Lower lobe of right lung (tissue), 2 donors: ENCODE data around the gene CDK11B. TPM values are rescaled to one million over a fixed set of nuclear protein-coding genes. Genes with fewer than 3 reads are reported as not detected.
A peak's percentile ranks its signal among the peaks of the same experiment; 100 is the strongest.

Source experiments
- ATAC-seq, 2 donors: fragments of 200-7000 bp; cut with Tn5 transposase; one replicate each; pipeline ENCODE4 v1.9.1; 2020 to 2022; ENCODE audit warnings: mild to moderate bottlenecking in 2 of 2, moderate library complexity in 2 of 2
- DNase-seq: peaks from one replicate; pipeline ENCODE4 v3.0.0-alpha.2; 2020
- H3K27ac ChIP-seq: fragments of 200-600 bp; one replicate; pipeline ENCODE4 v1.8.0; 2022
- H3K27me3 ChIP-seq: fragments of 200-600 bp; one replicate; pipeline ENCODE4 v1.8.0; 2022; ENCODE audit warnings: low read depth
- H3K36me3 ChIP-seq: fragments of 200-600 bp; one replicate; pipeline ENCODE4 v1.8.0; 2022; ENCODE audit warnings: mild to moderate bottlenecking
- H3K4me1 ChIP-seq: fragments of 200-600 bp; one replicate; pipeline ENCODE4 v1.8.0; 2022
- H3K4me3 ChIP-seq: fragments of 200-600 bp; one replicate; pipeline ENCODE4 v1.8.0; 2022; ENCODE audit warnings: mild to moderate bottlenecking
- H3K9me3 ChIP-seq: fragments of 200-600 bp; one replicate; pipeline ENCODE4 v1.8.0; 2022
- intact Hi-C: fragments of 100-400 bp; cut with DNase I; formaldehyde crosslinking; loops from one replicate; pipeline ENCODE4 v1.11.0; 2022
- total RNA-seq: library from RNA; stranded (reverse); fragmentation: NEBNext Ultra II Directional; extraction: Animal tissue kit (Norgen Biotek cat#: 25700); gene quantifications from one replicate; pipeline ENCODE4 v1.2.1, GENCODE V29; 2021
- TF ChIP-seq, protein P1 (sequence below): fragments of 200-600 bp; IDR thresholded peaks from one replicate; pipeline ENCODE4 v1.8.0; 2022; ENCODE audit warnings: antibody characterized with exemption, mild to moderate bottlenecking
- donor health status: DM: no; HTN: yes; CAD: no; lungs with severe emphysema.

CDK11B gene
- total RNA-seq, 1 donor from 2014 or later = 23.0 TPM

DNA sequence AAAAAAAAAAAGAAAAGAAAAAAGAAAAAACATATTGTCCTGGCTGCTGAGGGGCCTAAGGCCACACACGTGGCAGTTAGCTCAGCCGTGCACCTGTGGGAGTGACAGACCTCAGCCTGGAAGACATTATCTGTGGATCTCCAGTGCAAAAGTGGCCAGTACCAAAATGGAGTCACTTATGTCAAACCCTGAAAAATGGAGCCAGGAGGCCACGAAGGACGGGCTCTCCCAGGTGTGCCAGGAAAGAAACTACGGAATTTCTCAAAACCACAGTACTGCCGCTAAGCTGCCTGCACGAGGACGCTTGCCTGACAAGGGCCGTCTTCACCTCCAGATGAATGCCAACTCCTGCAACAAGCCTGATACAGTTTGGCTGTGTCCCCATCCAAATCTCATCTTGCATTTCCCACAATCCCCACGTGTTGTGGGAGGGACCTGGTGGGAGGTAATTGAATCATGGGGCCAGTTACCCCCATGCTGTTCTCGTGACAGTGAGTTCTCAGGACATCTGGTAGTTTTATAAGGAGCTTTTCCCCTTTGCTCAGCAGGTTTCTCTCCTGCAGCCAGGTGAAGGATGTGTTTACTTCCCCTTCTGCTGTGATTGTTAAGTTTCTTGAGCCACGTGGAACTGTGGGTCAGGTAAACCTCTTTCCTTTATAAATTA, 48.9 kb downstream of the CDK11B start:
- TF ChIP-seq, protein P1, sequence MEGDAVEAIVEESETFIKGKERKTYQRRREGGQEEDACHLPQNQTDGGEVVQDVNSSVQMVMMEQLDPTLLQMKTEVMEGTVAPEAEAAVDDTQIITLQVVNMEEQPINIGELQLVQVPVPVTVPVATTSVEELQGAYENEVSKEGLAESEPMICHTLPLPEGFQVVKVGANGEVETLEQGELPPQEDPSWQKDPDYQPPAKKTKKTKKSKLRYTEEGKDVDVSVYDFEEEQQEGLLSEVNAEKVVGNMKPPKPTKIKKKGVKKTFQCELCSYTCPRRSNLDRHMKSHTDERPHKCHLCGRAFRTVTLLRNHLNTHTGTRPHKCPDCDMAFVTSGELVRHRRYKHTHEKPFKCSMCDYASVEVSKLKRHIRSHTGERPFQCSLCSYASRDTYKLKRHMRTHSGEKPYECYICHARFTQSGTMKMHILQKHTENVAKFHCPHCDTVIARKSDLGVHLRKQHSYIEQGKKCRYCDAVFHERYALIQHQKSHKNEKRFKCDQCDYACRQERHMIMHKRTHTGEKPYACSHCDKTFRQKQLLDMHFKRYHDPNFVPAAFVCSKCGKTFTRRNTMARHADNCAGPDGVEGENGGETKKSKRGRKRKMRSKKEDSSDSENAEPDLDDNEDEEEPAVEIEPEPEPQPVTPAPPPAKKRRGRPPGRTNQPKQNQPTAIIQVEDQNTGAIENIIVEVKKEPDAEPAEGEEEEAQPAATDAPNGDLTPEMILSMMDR = no peak
- Histone ChIP-seq H3K4me1 (peaks cover 39% of the 10 kb centered on the region), H3K36me3 (no peaks in the 10 kb centered on the region), H3K27ac (peak overlapping the region; percentile 0), H3K4me3 (no peak overlapping the region), H3K9me3 (no peaks in the 10 kb centered on the region), H3K27me3 (no peaks in the 10 kb centered on the region)
- DNase-seq (peak; percentile 44), ATAC-seq (no peak)
- intact Hi-C loops = no loop called here

DNA sequence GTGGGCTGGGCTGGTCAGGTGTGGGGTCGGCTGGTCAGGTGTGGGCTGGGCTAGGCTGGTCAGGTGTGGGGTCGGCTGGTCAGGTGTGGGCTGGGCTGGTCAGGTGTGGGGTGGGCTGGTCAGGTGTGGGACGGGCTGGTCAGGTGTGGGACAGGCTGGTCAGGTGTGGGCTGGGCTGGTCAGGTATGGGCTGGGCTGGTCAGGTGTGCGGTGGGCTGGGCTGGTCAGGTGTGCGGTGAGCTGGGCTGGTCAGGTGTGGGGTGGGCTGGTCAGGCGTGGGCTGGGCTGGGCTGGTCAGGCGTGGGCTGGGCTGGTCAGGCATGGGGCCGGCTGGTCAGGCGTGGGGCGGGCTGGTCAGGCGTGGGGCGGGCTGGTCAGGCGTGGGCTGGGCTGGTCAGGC, 52.6 kb downstream of the CDK11B start:
- peaks cover 16% of the 10 kb centered on the region for H3K4me1 ChIP-seq
- H3K9me3 ChIP-seq = no peaks in the 10 kb centered on the region
- no peak for ATAC-seq
- H3K27me3 ChIP-seq = no peaks in the 10 kb centered on the region
- no peaks in the 10 kb centered on the region for H3K36me3 ChIP-seq
- TF ChIP-seq, protein P1 = no peak
- DNase-seq = no peak
- H3K4me3 ChIP-seq = no peak overlapping the region
- no peak overlapping the region for H3K27ac ChIP-seq
- intact Hi-C loops = no loop called here

DNA sequence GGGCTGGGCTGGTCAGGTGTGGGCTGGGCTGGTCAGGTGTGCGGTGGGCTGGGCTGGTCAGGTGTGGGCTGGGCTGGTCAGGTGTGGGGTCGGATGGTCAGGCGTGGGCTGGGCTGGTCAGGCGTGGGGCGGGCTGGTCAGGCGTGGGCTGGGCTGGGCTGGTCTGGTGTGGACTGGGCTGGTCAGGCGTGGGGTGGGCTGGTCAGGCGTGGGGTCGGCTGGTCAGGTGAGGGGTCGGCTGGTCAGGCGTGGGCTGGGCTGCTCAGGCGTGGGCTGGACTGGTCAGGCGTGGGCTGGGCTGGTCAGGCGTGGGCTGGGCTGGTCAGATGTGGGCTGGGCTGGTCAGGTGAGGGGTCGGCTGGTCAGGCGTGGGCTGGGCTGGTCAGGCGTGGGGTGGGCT, 53.1 kb downstream of the CDK11B start:
- DNase-seq = no peak
- Histone ChIP-seq H3K4me1 (peaks cover 13% of the 10 kb centered on the region), H3K9me3 (no peaks in the 10 kb centered on the region), H3K27me3 (no peaks in the 10 kb centered on the region), H3K36me3 (no peaks in the 10 kb centered on the region), H3K4me3 (no peak overlapping the region), H3K27ac (no peak overlapping the region)
- TF ChIP-seq, protein P1 = no peak
- intact Hi-C loops = no loop called here
- no peak for ATAC-seq

- Histone ChIP-seq H3K36me3 (no peaks in the 10 kb centered on the region), H3K9me3 (no peaks in the 10 kb centered on the region), H3K4me1 (peaks cover 14% of the 10 kb centered on the region), H3K4me3 (no peak overlapping the region), H3K27me3 (peaks cover 4% of the 10 kb centered on the region), H3K27ac (no peak overlapping the region)
- TF ChIP-seq, protein P1 = no peak
- no peak for ATAC-seq
- intact Hi-C loops = no loop called here
- no peak for DNase-seq
Measured at GRCh38 chr1:1605034-1605591, 53.7 kb downstream of the CDK11B start.

DNA sequence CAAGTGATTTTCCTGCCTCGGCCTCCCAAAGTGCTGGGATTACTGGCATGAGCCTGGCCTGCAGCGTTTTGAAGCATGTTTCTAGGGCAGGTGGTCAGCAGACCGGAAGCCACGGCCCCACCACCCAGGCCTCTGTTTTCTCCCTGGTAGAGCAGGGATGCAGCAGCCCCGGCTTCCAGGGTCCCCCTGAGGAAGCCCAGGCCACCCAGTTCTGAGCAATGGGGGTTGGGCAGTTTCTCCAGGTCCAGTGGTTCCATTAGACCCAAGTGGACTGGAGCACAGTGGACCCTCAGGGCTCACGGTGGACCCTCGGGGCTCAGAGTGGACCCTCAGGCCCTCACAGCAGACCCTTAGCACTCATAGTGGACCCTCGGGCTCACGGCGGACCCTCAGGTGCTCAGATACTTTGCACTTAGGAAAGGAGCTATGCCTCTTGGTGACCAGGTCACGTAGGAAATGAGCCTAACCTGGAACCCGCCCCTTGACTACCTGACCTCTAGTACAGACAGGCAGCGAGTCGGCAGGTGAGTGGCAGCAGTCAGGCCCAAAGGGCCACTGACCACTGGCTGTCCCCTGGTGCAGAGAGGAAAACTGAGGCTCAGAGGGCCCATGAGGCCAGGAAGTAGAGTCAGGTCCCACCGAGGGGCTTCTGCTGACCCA, 54.3 kb downstream of the CDK11B start:
- peaks cover 5% of the 10 kb centered on the region for H3K27me3 ChIP-seq
- no peak overlapping the region for H3K27ac ChIP-seq
- no peak for ATAC-seq
- peaks cover 9% of the 10 kb centered on the region for H3K4me1 ChIP-seq
- intact Hi-C loops = no loop called here
- no peaks in the 10 kb centered on the region for H3K9me3 ChIP-seq
- DNase-seq = no peak
- no peaks in the 10 kb centered on the region for H3K36me3 ChIP-seq
- H3K4me3 ChIP-seq = no peak overlapping the region
- TF ChIP-seq, protein P1 = no peak
